ENCODE results near the gene GFPT1.

- TF ChIP-seq, protein P1, sequence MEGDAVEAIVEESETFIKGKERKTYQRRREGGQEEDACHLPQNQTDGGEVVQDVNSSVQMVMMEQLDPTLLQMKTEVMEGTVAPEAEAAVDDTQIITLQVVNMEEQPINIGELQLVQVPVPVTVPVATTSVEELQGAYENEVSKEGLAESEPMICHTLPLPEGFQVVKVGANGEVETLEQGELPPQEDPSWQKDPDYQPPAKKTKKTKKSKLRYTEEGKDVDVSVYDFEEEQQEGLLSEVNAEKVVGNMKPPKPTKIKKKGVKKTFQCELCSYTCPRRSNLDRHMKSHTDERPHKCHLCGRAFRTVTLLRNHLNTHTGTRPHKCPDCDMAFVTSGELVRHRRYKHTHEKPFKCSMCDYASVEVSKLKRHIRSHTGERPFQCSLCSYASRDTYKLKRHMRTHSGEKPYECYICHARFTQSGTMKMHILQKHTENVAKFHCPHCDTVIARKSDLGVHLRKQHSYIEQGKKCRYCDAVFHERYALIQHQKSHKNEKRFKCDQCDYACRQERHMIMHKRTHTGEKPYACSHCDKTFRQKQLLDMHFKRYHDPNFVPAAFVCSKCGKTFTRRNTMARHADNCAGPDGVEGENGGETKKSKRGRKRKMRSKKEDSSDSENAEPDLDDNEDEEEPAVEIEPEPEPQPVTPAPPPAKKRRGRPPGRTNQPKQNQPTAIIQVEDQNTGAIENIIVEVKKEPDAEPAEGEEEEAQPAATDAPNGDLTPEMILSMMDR (IDR thresholded peaks at IDR 0.05; ENCODE audit: low read depth, low read length), result no peak
- TF ChIP-seq POLR2A (IDR thresholded peaks at IDR 0.05; ENCODE audit: extremely low read depth, insufficient read length), result no peak
Measured at GRCh38 chr2:69322631-69323030, 64.4 kb downstream of the GFPT1 start.

Measured in NB4 (cell line).